HepG2 (cell line): ENCODE measurements around the gene INKA1. TPM values are rescaled to one million over a fixed set of nuclear protein-coding genes. Genes with fewer than 3 reads are reported as not detected.

ENCODE experiments used
- ATAC-seq: fragments of 200-7000 bp; cut with Tn5 transposase; 3 replicates; pipeline ENCODE4 v1.9.1; 2020; ENCODE audit warnings: mild to moderate bottlenecking, moderate library complexity
- BruUV-seq: library from RNA; stranded (reverse); fragments of 400-500 nt; replicated peaks from 2 replicates; lab custom pipeline; 2021; lab: Mats Ljungman, UMichigan
- CTCF ChIA-PET: fragments of 300-600 bp; formaldehyde crosslinking; extraction: SDS; loops from one replicate; lab custom pipeline; 2021; ENCODE audit warnings: low total read pairs, inconsistent platforms, low intra/inter-chr PET ratio; lab: Yijun Ruan, JAX
- POLR2A ChIA-PET: fragments of 350-600 bp; sonication (Branson Sonifier 250); formaldehyde crosslinking; loops from one replicate; lab custom pipeline; 2020; ENCODE audit warnings: antibody characterized with exemption, inconsistent platforms; lab: Yijun Ruan, JAX
- DNase-seq: peaks from one replicate; pipeline ENCODE4 v3.0.0-alpha.2; 2015; ENCODE audit warnings: low spot score
- FAIRE-seq: peaks from 3 replicates; lab custom pipeline; 2011; peaks lifted over from hg19 to GRCh38; lab: Jason Lieb, UNC
- H2AFZ ChIP-seq: one replicate; pipeline ENCODE4 v1.6.1; 2011; ENCODE audit warnings: low read length, inconsistent platforms
- H3K27ac ChIP-seq: fragments of 300-600 bp; 3 replicates; pipeline ENCODE4 v1.8.0; 2011; ENCODE audit warnings: mixed run types, mild to moderate bottlenecking, mixed read lengths, low read length, inconsistent platforms; ENCODE audit not compliant: insufficient read depth; ENCODE audit errors: extremely low read length
- H3K27me3 ChIP-seq, 2 experiments: fragments of 200-600 bp in 1 of 2; 2 replicates in 1 of 2; 3 replicates in 1 of 2; pipeline versions ENCODE4 v1.6.0 to v1.8.0; 2011; ENCODE audit warnings: low read length in 2 of 2, mild to moderate bottlenecking in 2 of 2, moderate library complexity in 2 of 2, inconsistent platforms in 1 of 2; ENCODE audit not compliant: insufficient read depth in 2 of 2, control insufficient read depth in 1 of 2
- H3K36me3 ChIP-seq, 2 experiments: fragments of 200-600 bp in 1 of 2; replicated peaks in 1 of 2; 2 replicates in 1 of 2; 3 replicates in 1 of 2; pipeline versions ENCODE4 v1.5.1 to v1.8.0; 2011; ENCODE audit warnings: low read length in 2 of 2, inconsistent platforms in 1 of 2; ENCODE audit not compliant: insufficient read depth in 2 of 2, control insufficient read depth in 1 of 2
- H3K4me1 ChIP-seq: 2 replicates; pipeline ENCODE4 v1.5.1; 2012; ENCODE audit warnings: low read length, inconsistent platforms; ENCODE audit not compliant: insufficient read depth
- H3K4me2 ChIP-seq: 2 replicates; pipeline ENCODE4 v1.6.0; 2011; ENCODE audit warnings: low read depth, low read length, inconsistent platforms
- H3K4me3 ChIP-seq, 3 experiments: fragments of 200-600 bp in 1 of 3; sonication (generic), shearing (Covaris generic) in 1 of 3; replicated peaks in 1 of 3; 2 replicates each; pipeline ENCODE4 v1.5.1; 2011 to 2016; ENCODE audit warnings: low read length in 3 of 3, inconsistent platforms in 2 of 3, low read depth in 2 of 3, mild to moderate bottlenecking in 2 of 3, control low read depth in 1 of 3, mixed read lengths in 1 of 3; ENCODE audit not compliant: insufficient read depth in 1 of 3
- H3K79me2 ChIP-seq: one replicate; pipeline ENCODE4 v1.6.1; 2011; ENCODE audit warnings: low read length, inconsistent platforms; ENCODE audit not compliant: insufficient read depth
- H3K9ac ChIP-seq: 2 replicates; pipeline ENCODE4 v1.6.0; 2011; ENCODE audit warnings: mild to moderate bottlenecking, low read depth, low read length, inconsistent platforms; ENCODE audit not compliant: insufficient read depth
- H3K9me3 ChIP-seq: 2 replicates; pipeline ENCODE4 v1.5.1; 2012; ENCODE audit warnings: mild to moderate bottlenecking, low read length
- H4K20me1 ChIP-seq: 2 replicates; pipeline ENCODE4 v1.6.0; 2011; ENCODE audit warnings: inconsistent platforms, mild to moderate bottlenecking, low read length, moderate library complexity; ENCODE audit not compliant: insufficient read depth
- ASH2L ChIP-seq: fragments of 300-600, 200-600 bp; sonication (generic); IDR thresholded peaks from 2 replicates; pipeline ENCODE4 v1.7.0; 2017; ENCODE audit warnings: low read depth, mild to moderate bottlenecking, moderate library complexity, mixed read lengths, low read length; ENCODE audit not compliant: insufficient read length
- ATM ChIP-seq: fragments of 450-650 bp; IDR thresholded peaks from 2 replicates; pipeline ENCODE4 v1.7.1; 2017; ENCODE audit warnings: mild to moderate bottlenecking, borderline replicate concordance
- EP300 ChIP-seq, 3 experiments: sonication (generic) in 1 of 3; formaldehyde crosslinking in 1 of 3; IDR thresholded peaks; 2 replicates each; pipeline versions ENCODE4 v1.5.1 to v1.6.1; 2011 to 2020; ENCODE audit warnings: low read depth in 2 of 3, low read length in 2 of 3, borderline replicate concordance in 1 of 3, improper control_type of control experiment in 1 of 3, mild to moderate bottlenecking in 1 of 3, missing genetic modification reagents in 1 of 3, moderate library complexity in 1 of 3
- GZF1 ChIP-seq: sonication (generic); formaldehyde crosslinking; IDR thresholded peaks from 2 replicates; pipeline ENCODE4 v1.5.1; 2020; ENCODE audit warnings: mild to moderate bottlenecking, missing genetic modification reagents
- JUN ChIP-seq: sonication (generic); formaldehyde crosslinking; IDR thresholded peaks from 2 replicates; pipeline ENCODE4 v1.4.0; 2020; ENCODE audit warnings: mild to moderate bottlenecking, missing genetic modification reagents
- MAFK ChIP-seq, 2 experiments: IDR thresholded peaks in 1 of 2; conservative IDR thresholded peaks in 1 of 2; 2 replicates each; pipeline ENCODE4 v1.6.1; 2011; ENCODE audit warnings: improper control_type of control experiment in 2 of 2, low read length in 2 of 2
- NCOA1 ChIP-seq: sonication (generic); formaldehyde crosslinking; IDR thresholded peaks from 2 replicates; pipeline ENCODE4 v1.9.0; 2021; ENCODE audit warnings: missing genetic modification reagents
- ZNF7 ChIP-seq: IDR thresholded peaks from 2 replicates; pipeline ENCODE4 v1.6.1; 2016; ENCODE audit warnings: missing biosample characterization, missing genetic modification reagents
- ZNF788 ChIP-seq: sonication (generic); formaldehyde crosslinking; IDR thresholded peaks from 2 replicates; pipeline ENCODE4 v1.5.0; 2020; ENCODE audit warnings: mild to moderate bottlenecking, missing genetic modification reagents, borderline replicate concordance
- WGBS: methylation state at CpG from one replicate; pipeline ENCODE4 v1.1.6; 2017; ENCODE audit warnings: low lambda C conversion rate; 5-methylcytosine and 5-hydroxymethylcytosine counted together
- in situ Hi-C: cut with HindIII; loops from 2 replicates; pipeline ENCODE4 v1.10.0; 2017; ENCODE audit warnings: low pct_unique_long_range_greater_than_20kb; ENCODE audit not compliant: extremely low pct_ligation_motif_present
- intact Hi-C: fragments of 100-400 bp; cut with micrococcal nuclease; formaldehyde crosslinking; loops from one replicate; pipeline ENCODE4 v1.10.0; 2022; ENCODE audit not compliant: unreplicated experiment
- polyA plus RNA-seq, 8 experiments: library from polyadenylated mRNA; depleted of rRNA in 3 of 8; stranded (reverse) in 7 of 8; unstranded in 1 of 8; fragments of >200 nt; fragmentation: Illumina TruSeq in 4 of 8; extraction: Trizol in 4 of 8; gene quantifications; 2 replicates each; pipeline versions ENCODE4 v1.2.1 to v1.2.3, GENCODE V29; 2011 to 2016; ENCODE audit warnings: low read depth in 4 of 8, missing spikeins in 1 of 8, mixed read lengths in 1 of 8; ENCODE audit not compliant: insufficient read depth in 1 of 8
- total RNA-seq, 5 experiments: library from RNA; depleted of rRNA; stranded (reverse); fragments of >200 nt; fragmentation: Illumina TruSeq; extraction: Trizol; gene quantifications; 2 replicates each; pipeline ENCODE4 v1.2.3, GENCODE V29; 2016; ENCODE audit warnings: low read depth in 1 of 5
- TF ChIP-seq, protein P1 (sequence below): sonication (generic); formaldehyde crosslinking; IDR thresholded peaks from 2 replicates; pipeline ENCODE4 v1.8.1; 2023; ENCODE audit warnings: mild to moderate bottlenecking, inconsistent platforms, moderate library complexity, missing genetic modification reagents, borderline replicate concordance
- TF ChIP-seq, protein P2 (sequence below): IDR thresholded peaks from 2 replicates; pipeline ENCODE4 v1.6.1; 2016; ENCODE audit warnings: control low read depth
- TF ChIP-seq, protein P3 (sequence below): IDR thresholded peaks from 2 replicates; pipeline ENCODE4 v1.6.1; 2016; ENCODE audit warnings: low read depth, control low read depth

INKA1 gene
- total and polyA plus RNA-seq, 2 of the 13 experiments (the other 11 are each of a cell fraction or from before 2014, with no cell fraction given): 0.22 to 0.41 TPM

DNA sequence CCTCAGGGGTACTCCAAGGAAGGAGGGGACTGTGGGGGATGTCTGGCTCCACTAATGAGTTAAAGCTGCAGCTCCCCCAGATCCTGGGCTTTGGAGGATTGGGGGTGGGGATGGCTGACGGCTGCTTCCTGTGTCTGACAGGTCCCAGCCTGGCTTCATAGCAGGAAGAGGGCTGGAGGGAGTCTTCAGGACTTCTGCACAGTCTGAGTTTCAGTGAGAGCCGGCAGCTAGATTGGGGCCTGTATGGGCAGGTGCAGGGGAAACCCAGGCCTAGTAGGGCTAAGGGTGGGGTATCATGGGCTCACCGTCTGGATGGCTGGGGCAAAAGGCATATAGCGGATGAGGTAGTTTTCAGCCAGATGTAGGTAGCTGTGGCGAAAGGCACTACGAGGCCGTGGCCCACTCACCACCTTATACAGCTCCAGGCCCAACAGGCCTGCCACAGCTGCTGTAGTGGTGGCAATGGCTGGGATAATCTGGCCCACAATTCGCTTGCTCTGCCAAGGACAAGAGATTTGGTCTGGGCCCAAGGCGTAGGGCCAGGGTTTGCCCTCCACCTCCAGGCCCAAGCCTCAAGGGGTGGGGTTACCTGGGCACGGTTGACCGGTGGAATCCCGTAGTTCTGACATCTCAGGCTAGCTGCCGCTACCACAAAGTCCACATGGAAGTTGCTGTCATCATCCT is 4.5 kb downstream of the INKA1 start:
- FAIRE-seq: no peak

More for the DNA sequence above, 4.5 kb downstream of the INKA1 start:
- WGBS: 76% methylated on average over 5 of the region's 13 CpGs
- H3K27ac ChIP-seq: no peak overlapping the region
- peaks cover 53% of the 10 kb centered on the region for H3K4me1 ChIP-seq
- H3K27me3 ChIP-seq: peaks cover 0 to 12% of the 10 kb centered on the region in 2 experiments; a peak in 3 of 5 replicates
- no TSS peak for BruUV-seq
- no peaks in the 10 kb centered on the region for H3K9me3 ChIP-seq
- CTCF ChIA-PET: no interaction called here
- H2AFZ ChIP-seq: no peak overlapping the region
- no peaks in the 10 kb centered on the region; a peak in 1 of 5 replicates for H3K36me3 ChIP-seq
- intact Hi-C loops: no loop called here
- ATAC-seq (no peak), DNase-seq (no peak)
- no peaks in the 10 kb centered on the region for H4K20me1 ChIP-seq
- no peak overlapping the region for H3K4me2 ChIP-seq
- H3K79me2 ChIP-seq: no peaks in the 10 kb centered on the region
- no peak overlapping the region for H3K9ac ChIP-seq
- POLR2A ChIA-PET: interaction anchor here (0.9 to 1.1 kb wide), 2 partner anchors 21 to 84 kb away, joined by 3 read pairs; partner anchors contain the start of genes GMPPB and IP6K1
- TF ChIP-seq GZF1 (CRISPR knock-in tag): no peak
- no peak for TF ChIP-seq NCOA1 (CRISPR knock-in tag)
- TF ChIP-seq MAFK (conservative IDR thresholded peaks at IDR 0.05 in 1 of 2, IDR thresholded peaks at IDR 0.05 in 1 of 2; ENCODE audit: low read length in 2 of 2): no peak
- TF ChIP-seq, protein P1, sequence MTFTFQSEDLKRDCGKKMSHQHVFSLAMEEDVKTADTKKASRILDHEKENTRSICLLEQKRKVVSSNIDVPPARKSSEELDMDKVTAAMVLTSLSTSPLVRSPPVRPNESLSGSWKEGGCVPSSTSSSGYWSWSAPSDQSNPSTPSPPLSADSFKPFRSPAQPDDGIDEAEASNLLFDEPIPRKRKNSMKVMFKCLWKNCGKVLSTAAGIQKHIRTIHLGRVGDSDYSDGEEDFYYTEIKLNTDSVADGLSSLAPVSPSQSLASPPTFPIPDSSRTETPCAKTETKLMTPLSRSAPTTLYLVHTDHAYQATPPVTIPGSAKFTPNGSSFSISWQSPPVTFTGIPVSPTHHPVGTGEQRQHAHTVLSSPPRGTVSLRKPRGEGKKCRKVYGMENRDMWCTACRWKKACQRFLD (CRISPR knock-in tag): no peak
- TF ChIP-seq ASH2L: no peak
- TF ChIP-seq, protein P2, sequence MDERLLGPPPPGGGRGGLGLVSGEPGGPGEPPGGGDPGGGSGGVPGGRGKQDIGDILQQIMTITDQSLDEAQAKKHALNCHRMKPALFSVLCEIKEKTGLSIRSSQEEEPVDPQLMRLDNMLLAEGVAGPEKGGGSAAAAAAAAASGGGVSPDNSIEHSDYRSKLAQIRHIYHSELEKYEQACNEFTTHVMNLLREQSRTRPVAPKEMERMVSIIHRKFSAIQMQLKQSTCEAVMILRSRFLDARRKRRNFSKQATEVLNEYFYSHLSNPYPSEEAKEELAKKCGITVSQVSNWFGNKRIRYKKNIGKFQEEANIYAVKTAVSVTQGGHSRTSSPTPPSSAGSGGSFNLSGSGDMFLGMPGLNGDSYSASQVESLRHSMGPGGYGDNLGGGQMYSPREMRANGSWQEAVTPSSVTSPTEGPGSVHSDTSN (CRISPR knock-in tag): no peak
- TF ChIP-seq ZNF788 (CRISPR knock-in tag): no peak
- TF ChIP-seq, protein P3, sequence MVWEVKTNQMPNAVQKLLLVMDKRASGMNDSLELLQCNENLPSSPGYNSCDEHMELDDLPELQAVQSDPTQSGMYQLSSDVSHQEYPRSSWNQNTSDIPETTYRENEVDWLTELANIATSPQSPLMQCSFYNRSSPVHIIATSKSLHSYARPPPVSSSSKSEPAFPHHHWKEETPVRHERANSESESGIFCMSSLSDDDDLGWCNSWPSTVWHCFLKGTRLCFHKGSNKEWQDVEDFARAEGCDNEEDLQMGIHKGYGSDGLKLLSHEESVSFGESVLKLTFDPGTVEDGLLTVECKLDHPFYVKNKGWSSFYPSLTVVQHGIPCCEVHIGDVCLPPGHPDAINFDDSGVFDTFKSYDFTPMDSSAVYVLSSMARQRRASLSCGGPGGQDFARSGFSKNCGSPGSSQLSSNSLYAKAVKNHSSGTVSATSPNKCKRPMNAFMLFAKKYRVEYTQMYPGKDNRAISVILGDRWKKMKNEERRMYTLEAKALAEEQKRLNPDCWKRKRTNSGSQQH (CRISPR knock-in tag): no peak
- no peak for TF ChIP-seq ATM
- TF ChIP-seq JUN (CRISPR knock-in tag): no peak
- no peak for TF ChIP-seq EP300 (IDR thresholded peaks at IDR 0.05; ENCODE audit: low read depth in 2 of 2, low read length in 2 of 2)
- no peak for TF ChIP-seq EP300 (CRISPR knock-in tag; IDR thresholded peaks at IDR 0.05; ENCODE audit: borderline replicate concordance)
- TF ChIP-seq ZNF7 (CRISPR knock-in tag): no peak
- no peak overlapping the region for H3K4me3 ChIP-seq
- in situ Hi-C loops: loop anchor here (5.0 to 10.0 kb wide), 2 partner anchors 35 to 97 kb away; partner anchors contain the start of gene MST1R
